ENCODE data around the gene OR5F1.

DNA sequence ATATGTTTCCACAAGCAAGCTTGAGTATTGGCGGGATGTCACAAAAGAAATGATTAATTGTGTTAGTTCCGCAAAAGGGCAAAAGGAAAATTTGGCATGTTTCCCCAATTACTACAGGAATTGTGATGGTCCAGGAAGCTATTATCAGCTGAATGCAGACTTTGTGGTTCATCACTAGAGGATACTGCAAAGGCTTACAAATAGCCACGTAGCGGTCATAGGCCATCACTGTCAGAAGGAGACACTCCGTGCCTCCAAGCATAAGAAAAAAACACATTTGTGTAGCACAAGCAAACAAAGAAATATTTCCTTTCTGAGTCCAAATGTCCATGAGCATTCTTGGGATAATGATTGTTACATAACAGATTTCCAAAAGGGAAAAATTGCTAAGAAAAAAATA lies 26.5 kb downstream of the OR5F1 start:
- TF ChIP-seq EZH2 (IDR thresholded peaks at IDR 0.05; ENCODE audit: borderline replicate concordance, low read length): no peak
- no peak for TF ChIP-seq CTCF (conservative IDR thresholded peaks at IDR 0.05 in 1 of 2, IDR thresholded peaks at IDR 0.05 in 1 of 2; ENCODE audit: extremely low read depth in 1 of 2, insufficient read depth in 1 of 2, low read depth in 1 of 2, low read length in 2 of 2)

Measured in mammary epithelial cell (primary cell).